ENCODE results near the gene SORBS1. TPM values are rescaled to one million over a fixed set of nuclear protein-coding genes. Genes with fewer than 3 reads are reported as not detected.

SORBS1 gene
- total RNA-seq, 2 donors from 2014 or later: 1.4 to 1.6 TPM

DNA sequence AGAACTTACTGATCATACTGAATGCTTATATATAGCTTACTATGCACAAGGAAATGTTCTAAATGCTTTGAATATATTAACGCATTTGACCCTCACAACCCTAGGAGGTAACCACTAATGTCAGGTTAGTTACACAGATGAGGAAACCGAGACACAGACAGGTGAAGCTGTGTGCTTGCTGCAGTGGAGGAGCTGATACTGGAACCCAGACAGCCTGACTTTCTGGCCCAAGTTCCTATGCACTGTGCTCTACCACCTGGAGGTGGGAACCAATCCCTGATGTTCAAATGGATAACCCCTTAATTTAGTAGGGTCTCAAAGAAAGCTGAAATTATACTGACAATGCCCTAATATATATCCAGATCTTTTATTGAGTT lies 119.6 kb downstream of the SORBS1 start:
- no peak for ATAC-seq
- no peaks in the 10 kb centered on the region for H3K36me3 Mint-ChIP-seq
- no peaks in the 10 kb centered on the region for H3K9me3 Mint-ChIP-seq

GRCh38 chr10:95440756-95441546 lies 120.2 kb downstream of the SORBS1 start:
- H3K27ac Mint-ChIP-seq: no peak overlapping the region
- DNase-seq (ENCODE audit: low spot score): no peak
- H3K27me3 Mint-ChIP-seq: peaks cover 8 to 12% of the 10 kb centered on the region in 2 donors
- peak in 1 of 2 donors; percentile 41 for ATAC-seq
- no peaks in the 10 kb centered on the region for H3K36me3 Mint-ChIP-seq
- no peaks in the 10 kb centered on the region for H3K9me3 Mint-ChIP-seq
- no peak overlapping the region for H3K4me3 Mint-ChIP-seq
- peaks cover 7 to 10% of the 10 kb centered on the region in 2 donors for H3K4me1 Mint-ChIP-seq (ENCODE audit: low read depth in 2 of 2)

More for the DNA sequence above, 119.6 kb downstream of the SORBS1 start:
- Mint-ChIP-seq H3K27ac (no peak overlapping the region), H3K27me3 (peaks cover 9 to 12% of the 10 kb centered on the region in 2 donors), H3K4me1 (ENCODE audit: low read depth in 2 of 2) (peaks cover 9 to 10% of the 10 kb centered on the region in 2 donors), H3K4me3 (no peak overlapping the region)
- no peak for DNase-seq (ENCODE audit: low spot score)

DNA sequence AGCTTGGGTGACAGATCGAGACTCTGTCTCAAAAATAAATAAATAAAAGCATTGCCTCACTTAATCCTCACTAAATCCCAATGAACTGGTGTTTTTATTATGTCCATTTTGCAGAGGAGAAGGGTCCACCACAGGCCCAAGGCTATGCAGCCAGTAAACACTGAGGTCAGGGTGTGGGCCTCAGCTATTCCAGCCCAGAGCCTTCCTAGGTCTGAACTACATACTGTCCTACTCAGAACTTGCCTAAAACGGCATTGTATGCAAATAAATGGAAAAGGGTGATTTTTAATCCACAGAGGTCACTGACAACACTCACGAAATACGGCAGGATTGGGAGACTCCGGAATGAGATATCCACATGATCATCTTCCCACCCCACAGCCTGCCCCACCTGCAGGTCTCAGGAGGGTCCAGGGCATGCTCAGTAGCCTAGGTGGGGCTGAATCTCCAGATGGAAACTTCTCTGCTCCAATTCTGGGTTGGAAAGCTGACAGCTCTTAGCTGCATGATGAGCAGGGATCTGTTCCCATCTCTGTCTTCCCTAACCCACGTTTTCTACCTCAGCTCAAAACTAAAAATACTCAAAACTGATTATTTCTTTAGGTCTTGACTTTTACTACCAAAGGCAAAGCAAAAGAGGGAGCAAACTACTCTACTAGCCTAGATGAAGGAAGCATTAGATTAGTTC lies 121.0 kb downstream of the SORBS1 start:
- H3K36me3 Mint-ChIP-seq: no peaks in the 10 kb centered on the region

DNA sequence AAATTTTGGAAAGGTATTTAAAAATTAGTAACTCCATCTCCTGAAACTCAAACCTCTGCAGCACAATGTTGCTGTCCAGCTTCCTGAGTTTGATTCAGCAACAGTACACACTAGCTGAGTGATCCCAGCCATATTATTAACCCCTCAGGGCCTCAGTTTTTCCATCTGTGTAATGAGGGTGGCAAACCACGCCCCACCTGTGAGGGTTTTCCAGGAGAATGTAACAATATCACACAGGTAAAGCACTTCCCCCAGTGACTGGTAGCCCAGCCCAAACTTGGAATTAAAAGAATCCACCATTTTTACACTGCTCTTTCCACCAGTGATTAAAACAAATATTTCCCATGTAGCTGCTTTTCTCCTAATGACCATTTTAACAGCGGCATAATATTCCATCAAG lies 122.4 kb downstream of the SORBS1 start:
- no peaks in the 10 kb centered on the region for H3K9me3 Mint-ChIP-seq
- peaks cover 6 to 10% of the 10 kb centered on the region in 2 donors for H3K4me1 Mint-ChIP-seq (ENCODE audit: low read depth in 2 of 2)
- ATAC-seq (no peak), DNase-seq (ENCODE audit: low spot score) (no peak)
- H3K27ac Mint-ChIP-seq: no peak overlapping the region
- no peak overlapping the region for H3K4me3 Mint-ChIP-seq
- no peaks in the 10 kb centered on the region for H3K36me3 Mint-ChIP-seq
- H3K27me3 Mint-ChIP-seq: peaks cover 2 to 5% of the 10 kb centered on the region in 2 donors

More for the DNA sequence above, 121.0 kb downstream of the SORBS1 start:
- no peak for DNase-seq (ENCODE audit: low spot score)
- Mint-ChIP-seq H3K9me3 (no peaks in the 10 kb centered on the region), H3K27me3 (peaks cover 3 to 6% of the 10 kb centered on the region in 2 donors), H3K4me1 (ENCODE audit: low read depth in 2 of 2) (peaks cover 6 to 10% of the 10 kb centered on the region in 2 donors), H3K27ac (no peak overlapping the region), H3K4me3 (no peak overlapping the region)
- no peak for ATAC-seq

DNA sequence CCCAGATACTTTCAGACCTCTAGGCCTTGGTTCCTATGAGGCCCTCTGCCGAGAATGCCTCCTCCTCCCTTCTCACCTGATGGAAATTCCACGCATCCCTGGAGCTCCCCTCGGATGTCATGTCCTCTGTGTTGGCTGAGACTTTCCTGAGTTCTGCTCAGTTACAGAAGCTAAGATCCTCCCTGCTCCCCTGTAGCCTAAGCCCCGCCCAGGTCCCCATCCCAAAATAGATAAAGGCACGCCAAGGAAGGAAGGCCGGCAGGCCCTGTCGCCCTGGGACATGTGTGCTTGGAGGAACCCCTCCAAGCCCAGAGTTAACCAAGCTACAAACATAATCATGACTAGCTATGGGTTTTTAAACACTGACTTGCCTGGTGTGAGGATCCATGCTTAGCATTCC lies 123.5 kb downstream of the SORBS1 start:
- Mint-ChIP-seq H3K36me3 (no peaks in the 10 kb centered on the region), H3K9me3 (no peaks in the 10 kb centered on the region), H3K27ac (no peak overlapping the region), H3K4me1 (ENCODE audit: low read depth in 2 of 2) (peaks cover 6 to 10% of the 10 kb centered on the region in 2 donors), H3K4me3 (no peak overlapping the region), H3K27me3 (peaks cover 2 to 3% of the 10 kb centered on the region in 2 donors)
- DNase-seq (ENCODE audit: low spot score) (no peak), ATAC-seq (no peak)

GRCh38 chr10:95435548-95436279 lies 125.5 kb downstream of the SORBS1 start:
- Mint-ChIP-seq H3K36me3 (no peaks in the 10 kb centered on the region), H3K9me3 (no peaks in the 10 kb centered on the region), H3K4me3 (no peak overlapping the region), H3K27ac (no peak overlapping the region), H3K27me3 (no peaks in the 10 kb centered on the region), H3K4me1 (ENCODE audit: low read depth in 2 of 2) (no peaks in the 10 kb centered on the region)
- ATAC-seq (no peak), DNase-seq (ENCODE audit: low spot score) (no peak)

GRCh38 chr10:95434583-95434982 lies 126.6 kb downstream of the SORBS1 start:
- Mint-ChIP-seq H3K27me3 (no peaks in the 10 kb centered on the region), H3K4me1 (ENCODE audit: low read depth in 2 of 2) (no peaks in the 10 kb centered on the region), H3K9me3 (no peaks in the 10 kb centered on the region), H3K36me3 (no peaks in the 10 kb centered on the region), H3K27ac (no peak overlapping the region), H3K4me3 (no peak overlapping the region)
- ATAC-seq: no peak
- no peak for DNase-seq (ENCODE audit: low spot score)

- Mint-ChIP-seq H3K27ac (no peak overlapping the region), H3K9me3 (no peaks in the 10 kb centered on the region), H3K4me1 (ENCODE audit: low read depth in 2 of 2) (no peaks in the 10 kb centered on the region), H3K36me3 (no peaks in the 10 kb centered on the region), H3K4me3 (no peak overlapping the region), H3K27me3 (no peaks in the 10 kb centered on the region)
- no peak for ATAC-seq
- no peak for DNase-seq (ENCODE audit: low spot score)
These were observed 129.2 kb downstream of the SORBS1 start for GRCh38 chr10:95431900-95432342.

DNA sequence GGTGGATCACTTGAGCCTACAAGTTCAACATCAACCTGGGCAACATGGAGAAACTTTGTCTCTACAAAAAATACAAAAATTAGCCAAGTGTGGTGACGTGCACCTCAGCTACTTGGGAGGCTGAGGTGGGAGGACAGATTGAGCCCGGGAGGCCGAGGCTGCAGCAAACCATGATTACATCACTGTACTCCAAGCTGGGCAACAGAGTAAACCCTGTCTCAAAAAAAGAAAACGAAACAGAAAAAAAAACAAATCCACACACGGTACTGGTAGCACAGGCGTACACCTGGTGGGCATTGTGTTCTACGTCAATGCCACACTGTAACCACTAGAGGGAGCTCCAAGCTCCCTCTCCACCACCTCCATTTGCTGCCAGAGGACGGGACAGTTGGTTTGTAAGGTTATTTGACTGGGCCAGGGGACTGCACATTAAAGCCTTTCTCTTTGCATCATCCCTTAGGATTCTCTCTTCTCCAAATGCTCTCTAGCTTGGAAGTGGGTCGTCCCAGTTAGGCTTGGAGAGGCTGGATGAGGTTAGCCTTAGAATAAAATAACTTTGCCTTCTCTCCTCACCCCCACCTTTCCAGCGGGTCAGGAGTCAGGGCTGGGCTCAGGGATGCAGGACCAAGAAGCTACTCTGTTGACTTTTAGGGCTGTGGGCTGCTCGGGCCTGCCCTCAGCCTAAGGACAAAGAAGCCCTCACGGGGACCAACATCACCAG lies 130.8 kb downstream of the SORBS1 start:
- Mint-ChIP-seq H3K9me3 (no peaks in the 10 kb centered on the region), H3K36me3 (no peaks in the 10 kb centered on the region), H3K4me1 (ENCODE audit: low read depth in 2 of 2) (no peaks in the 10 kb centered on the region), H3K27me3 (no peaks in the 10 kb centered on the region), H3K27ac (no peak overlapping the region), H3K4me3 (no peak overlapping the region)
- ATAC-seq: peak; percentile 76 to 80
- DNase-seq (ENCODE audit: low spot score): no peak

- Mint-ChIP-seq H3K36me3 (no peaks in the 10 kb centered on the region), H3K4me3 (no peak overlapping the region), H3K27ac (no peak overlapping the region), H3K4me1 (ENCODE audit: low read depth in 2 of 2) (no peaks in the 10 kb centered on the region), H3K27me3 (no peaks in the 10 kb centered on the region), H3K9me3 (no peaks in the 10 kb centered on the region)
- DNase-seq (ENCODE audit: low spot score) (no peak), ATAC-seq (no peak)
These were observed 131.5 kb downstream of the SORBS1 start for GRCh38 chr10:95429639-95430038.

DNA sequence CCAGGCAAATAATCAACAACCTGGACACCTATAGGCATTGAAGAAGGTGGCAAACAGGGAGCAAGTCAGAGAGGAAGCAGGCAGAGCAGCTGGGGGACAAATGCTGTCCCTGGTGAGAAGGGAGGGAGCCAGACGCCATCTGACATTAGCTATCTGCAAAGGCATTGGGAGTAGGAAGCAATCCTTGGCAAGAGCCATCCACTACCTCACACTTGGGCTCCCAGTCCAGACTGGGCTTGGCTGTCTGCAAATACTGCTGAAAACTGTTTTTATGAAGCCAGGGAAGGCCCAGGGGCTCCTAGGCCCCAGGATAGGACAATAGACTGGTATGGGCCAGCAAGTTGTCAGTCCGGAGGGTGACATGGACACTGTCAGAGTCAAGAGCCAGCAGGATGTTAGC lies 132.5 kb downstream of the SORBS1 start:
- H3K4me3 Mint-ChIP-seq: no peak overlapping the region
- H3K36me3 Mint-ChIP-seq: no peaks in the 10 kb centered on the region
- H3K27ac Mint-ChIP-seq: no peak overlapping the region
- DNase-seq (ENCODE audit: low spot score): peak; percentile 34
- no peak for ATAC-seq
- no peaks in the 10 kb centered on the region for H3K4me1 Mint-ChIP-seq (ENCODE audit: low read depth in 2 of 2)
- H3K9me3 Mint-ChIP-seq: no peaks in the 10 kb centered on the region
- H3K27me3 Mint-ChIP-seq: no peaks in the 10 kb centered on the region

DNA sequence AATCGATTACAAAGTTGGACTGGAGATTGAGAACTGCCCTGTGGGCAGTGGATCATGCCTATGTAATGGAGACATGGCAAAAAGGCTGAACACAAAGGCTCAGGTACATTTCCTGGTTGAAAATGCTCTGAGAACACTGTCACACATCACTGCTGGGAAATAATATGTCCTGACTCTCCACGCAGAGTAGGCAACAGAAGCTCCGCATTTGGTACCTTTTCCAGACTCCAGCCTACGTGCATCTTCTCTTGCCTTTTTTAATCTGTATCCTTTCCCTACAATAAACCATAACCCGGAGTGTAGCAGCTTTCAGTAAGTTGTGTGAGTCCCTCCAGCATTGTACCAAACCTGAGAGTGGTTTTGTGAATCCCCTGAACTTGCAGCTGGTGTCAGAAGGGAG lies 134.7 kb downstream of the SORBS1 start:
- ATAC-seq (no peak), DNase-seq (ENCODE audit: low spot score) (peak; percentile 20)
- no peaks in the 10 kb centered on the region for H3K4me1 Mint-ChIP-seq (ENCODE audit: low read depth in 2 of 2)
- H3K27me3 Mint-ChIP-seq: no peaks in the 10 kb centered on the region
- H3K4me3 Mint-ChIP-seq: no peak overlapping the region
- no peak overlapping the region for H3K27ac Mint-ChIP-seq
- no peaks in the 10 kb centered on the region for H3K9me3 Mint-ChIP-seq
- H3K36me3 Mint-ChIP-seq: no peaks in the 10 kb centered on the region
